Measurements from ENCODE around the gene SYNGR1.

The SYNGR1 gene

GRCh38 chr22:39418696-39419095 is 68.9 kb downstream of the SYNGR1 start:
- H3K36me3 ChIP-seq (ENCODE audit: insufficient read depth, low read length): peaks cover 73% of the 10 kb centered on the region
- H2AFZ ChIP-seq (ENCODE audit: low read depth, low read length): no peak overlapping the region
- no peaks in the 10 kb centered on the region for H3K27me3 ChIP-seq (ENCODE audit: insufficient read depth, low read length)
- H3K9me3 ChIP-seq (ENCODE audit: low read length): no peaks in the 10 kb centered on the region
- H3K4me1 ChIP-seq (ENCODE audit: insufficient read depth, low read length): no peaks in the 10 kb centered on the region
- no peak overlapping the region for H3K4me3 ChIP-seq (ENCODE audit: low read length)

- H3K4me1 ChIP-seq (ENCODE audit: insufficient read depth, low read length): no peaks in the 10 kb centered on the region
- no peak overlapping the region for H2AFZ ChIP-seq (ENCODE audit: low read depth, low read length)
- H3K4me3 ChIP-seq (ENCODE audit: low read length): no peak overlapping the region
- peaks cover 77% of the 10 kb centered on the region for H3K36me3 ChIP-seq (ENCODE audit: insufficient read depth, low read length)
- H3K9me3 ChIP-seq (ENCODE audit: low read length): peaks cover 2% of the 10 kb centered on the region
- H3K27me3 ChIP-seq (ENCODE audit: insufficient read depth, low read length): no peaks in the 10 kb centered on the region
Observed at GRCh38 chr22:39419096-39419495, 69.3 kb downstream of the SYNGR1 start.

- Histone ChIP-seq H3K9me3 (ENCODE audit: low read length) (peaks cover 2% of the 10 kb centered on the region), H3K36me3 (ENCODE audit: insufficient read depth, low read length) (peaks cover 80% of the 10 kb centered on the region), H2AFZ (ENCODE audit: low read depth, low read length) (no peak overlapping the region), H3K27me3 (ENCODE audit: insufficient read depth, low read length) (no peaks in the 10 kb centered on the region), H3K4me3 (ENCODE audit: low read length) (no peak overlapping the region), H3K4me1 (ENCODE audit: insufficient read depth, low read length) (no peaks in the 10 kb centered on the region)
Observed at GRCh38 chr22:39419911-39420310, 70.1 kb downstream of the SYNGR1 start.

GRCh38 chr22:39421691-39422090 is 71.9 kb downstream of the SYNGR1 start:
- Histone ChIP-seq H3K4me1 (ENCODE audit: insufficient read depth, low read length) (no peaks in the 10 kb centered on the region), H3K36me3 (ENCODE audit: insufficient read depth, low read length) (peaks cover 66% of the 10 kb centered on the region), H2AFZ (ENCODE audit: low read depth, low read length) (no peak overlapping the region)

GRCh38 chr22:39422101-39422500 is 72.3 kb downstream of the SYNGR1 start:
- no peak overlapping the region for H3K4me3 ChIP-seq (ENCODE audit: low read length)
- peaks cover 66% of the 10 kb centered on the region for H3K36me3 ChIP-seq (ENCODE audit: insufficient read depth, low read length)
- no peak overlapping the region for H2AFZ ChIP-seq (ENCODE audit: low read depth, low read length)
- H3K4me1 ChIP-seq (ENCODE audit: insufficient read depth, low read length): no peaks in the 10 kb centered on the region
- H3K27me3 ChIP-seq (ENCODE audit: insufficient read depth, low read length): no peaks in the 10 kb centered on the region
- H3K9me3 ChIP-seq (ENCODE audit: low read length): peaks cover 2% of the 10 kb centered on the region

More at GRCh38 chr22:39421691-39422090, 71.9 kb downstream of the SYNGR1 start:
- Histone ChIP-seq H3K9me3 (ENCODE audit: low read length) (peaks cover 2% of the 10 kb centered on the region), H3K27me3 (ENCODE audit: insufficient read depth, low read length) (no peaks in the 10 kb centered on the region), H3K4me3 (ENCODE audit: low read length) (no peak overlapping the region)

GRCh38 chr22:39422721-39423120 is 72.9 kb downstream of the SYNGR1 start:
- H3K4me1 ChIP-seq (ENCODE audit: insufficient read depth, low read length): no peaks in the 10 kb centered on the region
- H3K4me3 ChIP-seq (ENCODE audit: low read length): no peak overlapping the region
- H3K27me3 ChIP-seq (ENCODE audit: insufficient read depth, low read length): no peaks in the 10 kb centered on the region
- H2AFZ ChIP-seq (ENCODE audit: low read depth, low read length): no peak overlapping the region
- peaks cover 69% of the 10 kb centered on the region for H3K36me3 ChIP-seq (ENCODE audit: insufficient read depth, low read length)
- H3K9me3 ChIP-seq (ENCODE audit: low read length): peaks cover 2% of the 10 kb centered on the region

GRCh38 chr22:39423976-39424375 is 74.2 kb downstream of the SYNGR1 start:
- H3K27me3 ChIP-seq (ENCODE audit: insufficient read depth, low read length): no peaks in the 10 kb centered on the region
- peaks cover 67% of the 10 kb centered on the region for H3K36me3 ChIP-seq (ENCODE audit: insufficient read depth, low read length)
- peaks cover 2% of the 10 kb centered on the region for H3K9me3 ChIP-seq (ENCODE audit: low read length)
- no peak overlapping the region for H2AFZ ChIP-seq (ENCODE audit: low read depth, low read length)
- no peaks in the 10 kb centered on the region for H3K4me1 ChIP-seq (ENCODE audit: insufficient read depth, low read length)
- no peak overlapping the region for H3K4me3 ChIP-seq (ENCODE audit: low read length)

GRCh38 chr22:39426380-39427043 is 76.7 kb downstream of the SYNGR1 start:
- H3K27me3 ChIP-seq (ENCODE audit: insufficient read depth, low read length): no peaks in the 10 kb centered on the region
- no peaks in the 10 kb centered on the region for H3K4me1 ChIP-seq (ENCODE audit: insufficient read depth, low read length)
- H3K36me3 ChIP-seq (ENCODE audit: insufficient read depth, low read length): peaks cover 63% of the 10 kb centered on the region
- H3K9me3 ChIP-seq (ENCODE audit: low read length): peaks cover 2% of the 10 kb centered on the region
- H2AFZ ChIP-seq (ENCODE audit: low read depth, low read length): no peak overlapping the region
- no peak overlapping the region for H3K4me3 ChIP-seq (ENCODE audit: low read length)

GRCh38 chr22:39427751-39428596 is 78.2 kb downstream of the SYNGR1 start:
- Histone ChIP-seq H3K4me1 (ENCODE audit: insufficient read depth, low read length) (no peaks in the 10 kb centered on the region), H3K36me3 (ENCODE audit: insufficient read depth, low read length) (peaks cover 66% of the 10 kb centered on the region), H3K27me3 (ENCODE audit: insufficient read depth, low read length) (no peaks in the 10 kb centered on the region), H3K4me3 (ENCODE audit: low read length) (no peak overlapping the region), H3K9me3 (ENCODE audit: low read length) (peaks cover 2% of the 10 kb centered on the region), H2AFZ (ENCODE audit: low read depth, low read length) (no peak overlapping the region)

- Histone ChIP-seq H3K36me3 (ENCODE audit: insufficient read depth, low read length) (peaks cover 65% of the 10 kb centered on the region), H3K9me3 (ENCODE audit: low read length) (peaks cover 2% of the 10 kb centered on the region), H2AFZ (ENCODE audit: low read depth, low read length) (no peak overlapping the region), H3K27me3 (ENCODE audit: insufficient read depth, low read length) (no peaks in the 10 kb centered on the region), H3K4me1 (ENCODE audit: insufficient read depth, low read length) (no peaks in the 10 kb centered on the region), H3K4me3 (ENCODE audit: low read length) (no peak overlapping the region)
Observed at GRCh38 chr22:39428597-39429071, 78.8 kb downstream of the SYNGR1 start.

- no peak overlapping the region for H3K4me3 ChIP-seq (ENCODE audit: low read length)
- peaks cover 60% of the 10 kb centered on the region for H3K36me3 ChIP-seq (ENCODE audit: insufficient read depth, low read length)
- H2AFZ ChIP-seq (ENCODE audit: low read depth, low read length): no peak overlapping the region
- H3K9me3 ChIP-seq (ENCODE audit: low read length): no peaks in the 10 kb centered on the region
- no peaks in the 10 kb centered on the region for H3K27me3 ChIP-seq (ENCODE audit: insufficient read depth, low read length)
- H3K4me1 ChIP-seq (ENCODE audit: insufficient read depth, low read length): no peaks in the 10 kb centered on the region
Observed at GRCh38 chr22:39429186-39429585, 79.4 kb downstream of the SYNGR1 start.

GRCh38 chr22:39429916-39430575 is 80.3 kb downstream of the SYNGR1 start:
- Histone ChIP-seq H3K4me3 (ENCODE audit: low read length) (no peak overlapping the region), H2AFZ (ENCODE audit: low read depth, low read length) (no peak overlapping the region), H3K36me3 (ENCODE audit: insufficient read depth, low read length) (peaks cover 55% of the 10 kb centered on the region), H3K9me3 (ENCODE audit: low read length) (no peaks in the 10 kb centered on the region), H3K4me1 (ENCODE audit: insufficient read depth, low read length) (no peaks in the 10 kb centered on the region), H3K27me3 (ENCODE audit: insufficient read depth, low read length) (no peaks in the 10 kb centered on the region)

- Histone ChIP-seq H3K4me1 (ENCODE audit: insufficient read depth, low read length) (no peaks in the 10 kb centered on the region), H3K36me3 (ENCODE audit: insufficient read depth, low read length) (peaks cover 55% of the 10 kb centered on the region)
Observed at GRCh38 chr22:39430576-39431150, 80.9 kb downstream of the SYNGR1 start.

More at GRCh38 chr22:39430576-39431150, 80.9 kb downstream of the SYNGR1 start:
- no peak overlapping the region for H3K4me3 ChIP-seq (ENCODE audit: low read length)
- no peak overlapping the region for H2AFZ ChIP-seq (ENCODE audit: low read depth, low read length)
- H3K9me3 ChIP-seq (ENCODE audit: low read length): no peaks in the 10 kb centered on the region
- H3K27me3 ChIP-seq (ENCODE audit: insufficient read depth, low read length): no peaks in the 10 kb centered on the region
